Measurements from ENCODE around the gene KLHL35.
A peak's percentile ranks its signal among the peaks of the same experiment; 100 is the strongest.
"Not testable (repeated sequence)": the region's sequence is repeated elsewhere in the genome, so short reads cannot be mapped to it uniquely, and the experiment has no call there.

Gene KLHL35

GRCh38 chr11:75425422-75425821, 7.6 kb downstream of the KLHL35 start:
- DNase-seq (ENCODE audit: low read depth), result no peak

GRCh38 chr11:75424396-75424795, 8.6 kb downstream of the KLHL35 start:
- DNase-seq (ENCODE audit: low read depth), result no peak

GRCh38 chr11:75423721-75424120, 9.3 kb downstream of the KLHL35 start:
- DNase-seq (ENCODE audit: low read depth), result no peak

GRCh38 chr11:75422248-75423231, 10.5 kb downstream of the KLHL35 start:
- DNase-seq (ENCODE audit: low read depth), result no peak

- DNase-seq (ENCODE audit: low read depth), result no peak
These were observed 11.1 kb downstream of the KLHL35 start for GRCh38 chr11:75421902-75422247.

GRCh38 chr11:75421035-75421602, 11.9 kb downstream of the KLHL35 start:
- DNase-seq (ENCODE audit: low read depth), result no peak

- no peak for DNase-seq (ENCODE audit: low read depth)
These were observed 12.6 kb downstream of the KLHL35 start for GRCh38 chr11:75420224-75421034.

GRCh38 chr11:75413864-75414263, 19.1 kb downstream of the KLHL35 start:
- no peak for DNase-seq (ENCODE audit: low read depth)

GRCh38 chr11:75413146-75413545, 19.9 kb downstream of the KLHL35 start:
- not testable (repeated sequence) for DNase-seq (ENCODE audit: low read depth)

GRCh38 chr11:75409971-75410370, 23.0 kb downstream of the KLHL35 start:
- DNase-seq (ENCODE audit: low read depth), result not testable (repeated sequence)

GRCh38 chr11:75408957-75409219, 24.1 kb downstream of the KLHL35 start:
- no peak for DNase-seq (ENCODE audit: low read depth)

- no peak for DNase-seq (ENCODE audit: low read depth)
These were observed 26.6 kb downstream of the KLHL35 start for GRCh38 chr11:75406338-75406777.

- no peak for DNase-seq (ENCODE audit: low read depth)
These were observed 28.9 kb downstream of the KLHL35 start for GRCh38 chr11:75403983-75404658.

GRCh38 chr11:75403037-75403436, 30.0 kb downstream of the KLHL35 start:
- no peak for DNase-seq (ENCODE audit: low read depth)

GRCh38 chr11:75402002-75402773, 30.8 kb downstream of the KLHL35 start:
- peak; percentile 52 for DNase-seq (ENCODE audit: low read depth)

- no peak for DNase-seq (ENCODE audit: low read depth)
These were observed 32.7 kb downstream of the KLHL35 start for GRCh38 chr11:75400146-75400865.

GRCh38 chr11:75399344-75400145, 33.5 kb downstream of the KLHL35 start, which contains the start of gene RPS3:
Gene RPS3, plus strand, starts transcription at chr11:75399518. Its CDS starts 30 bp downstream, at chr11:75399548.
- peak; percentile 89 for DNase-seq (ENCODE audit: low read depth)

- no peak for DNase-seq (ENCODE audit: low read depth)
These were observed 34.1 kb downstream of the KLHL35 start for GRCh38 chr11:75398906-75399305.

- no peak for DNase-seq (ENCODE audit: low read depth)
These were observed 38.7 kb downstream of the KLHL35 start for GRCh38 chr11:75394085-75394840.
